ENCODE results near the gene KDM4F.

GRCh38 chr11:95044010-95044409, 5.2 kb upstream of the KDM4F start:
- TF ChIP-seq, protein P1, sequence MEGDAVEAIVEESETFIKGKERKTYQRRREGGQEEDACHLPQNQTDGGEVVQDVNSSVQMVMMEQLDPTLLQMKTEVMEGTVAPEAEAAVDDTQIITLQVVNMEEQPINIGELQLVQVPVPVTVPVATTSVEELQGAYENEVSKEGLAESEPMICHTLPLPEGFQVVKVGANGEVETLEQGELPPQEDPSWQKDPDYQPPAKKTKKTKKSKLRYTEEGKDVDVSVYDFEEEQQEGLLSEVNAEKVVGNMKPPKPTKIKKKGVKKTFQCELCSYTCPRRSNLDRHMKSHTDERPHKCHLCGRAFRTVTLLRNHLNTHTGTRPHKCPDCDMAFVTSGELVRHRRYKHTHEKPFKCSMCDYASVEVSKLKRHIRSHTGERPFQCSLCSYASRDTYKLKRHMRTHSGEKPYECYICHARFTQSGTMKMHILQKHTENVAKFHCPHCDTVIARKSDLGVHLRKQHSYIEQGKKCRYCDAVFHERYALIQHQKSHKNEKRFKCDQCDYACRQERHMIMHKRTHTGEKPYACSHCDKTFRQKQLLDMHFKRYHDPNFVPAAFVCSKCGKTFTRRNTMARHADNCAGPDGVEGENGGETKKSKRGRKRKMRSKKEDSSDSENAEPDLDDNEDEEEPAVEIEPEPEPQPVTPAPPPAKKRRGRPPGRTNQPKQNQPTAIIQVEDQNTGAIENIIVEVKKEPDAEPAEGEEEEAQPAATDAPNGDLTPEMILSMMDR (IDR thresholded peaks at IDR 0.05), result no peak
- TF ChIP-seq POLR2A (IDR thresholded peaks at IDR 0.05; ENCODE audit: low read length), result no peak
- TF ChIP-seq MAFK (IDR thresholded peaks at IDR 0.05; ENCODE audit: partially characterized antibody), result no peak
- no peak for TF ChIP-seq JUN (IDR thresholded peaks at IDR 0.05)
- TF ChIP-seq, protein P2, sequence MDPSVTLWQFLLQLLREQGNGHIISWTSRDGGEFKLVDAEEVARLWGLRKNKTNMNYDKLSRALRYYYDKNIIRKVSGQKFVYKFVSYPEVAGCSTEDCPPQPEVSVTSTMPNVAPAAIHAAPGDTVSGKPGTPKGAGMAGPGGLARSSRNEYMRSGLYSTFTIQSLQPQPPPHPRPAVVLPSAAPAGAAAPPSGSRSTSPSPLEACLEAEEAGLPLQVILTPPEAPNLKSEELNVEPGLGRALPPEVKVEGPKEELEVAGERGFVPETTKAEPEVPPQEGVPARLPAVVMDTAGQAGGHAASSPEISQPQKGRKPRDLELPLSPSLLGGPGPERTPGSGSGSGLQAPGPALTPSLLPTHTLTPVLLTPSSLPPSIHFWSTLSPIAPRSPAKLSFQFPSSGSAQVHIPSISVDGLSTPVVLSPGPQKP (IDR thresholded peaks at IDR 0.05; ENCODE audit: low read depth, low read length), result no peak
- TF ChIP-seq PBX3 (IDR thresholded peaks at IDR 0.05), result no peak
- no peak for TF ChIP-seq SMC3 (IDR thresholded peaks at IDR 0.05)
- TF ChIP-seq NFE2L2 (conservative IDR thresholded peaks at IDR 0.05; ENCODE audit: low read length), result no peak
- no peak for TF ChIP-seq EP300 (IDR thresholded peaks at IDR 0.05)
- TF ChIP-seq, protein P3, sequence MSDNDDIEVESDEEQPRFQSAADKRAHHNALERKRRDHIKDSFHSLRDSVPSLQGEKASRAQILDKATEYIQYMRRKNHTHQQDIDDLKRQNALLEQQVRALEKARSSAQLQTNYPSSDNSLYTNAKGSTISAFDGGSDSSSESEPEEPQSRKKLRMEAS (IDR thresholded peaks at IDR 0.05), result no peak
- no peak for TF ChIP-seq HOXB5 (CRISPR knock-in tag; IDR thresholded peaks at IDR 0.05)
- no peak for TF ChIP-seq KDM1A (IDR thresholded peaks at IDR 0.05; ENCODE audit: low read depth)
- TF ChIP-seq HOXB13 (CRISPR knock-in tag; IDR thresholded peaks at IDR 0.05; ENCODE audit: low read depth), result no peak

All from A549 (cell line).